Fibroblast of skin of abdomen (primary cell): Measurements from ENCODE around the gene TSPOAP1. TPM values are rescaled to one million over a fixed set of nuclear protein-coding genes. Genes with fewer than 3 reads are reported as not detected.

Experiments
- DNase-seq: peaks from one replicate; pipeline ENCODE4 v3.0.0-alpha.2; 2013
- polyA plus RNA-seq, 2 experiments: library from polyadenylated mRNA; unstranded; fragments of 120-200 nt; gene quantifications; one replicate each; pipeline ENCODE4 v1.2.1, GENCODE V29; 2013; ENCODE audit not compliant: insufficient read length in 2 of 2

Gene TSPOAP1, protein sequence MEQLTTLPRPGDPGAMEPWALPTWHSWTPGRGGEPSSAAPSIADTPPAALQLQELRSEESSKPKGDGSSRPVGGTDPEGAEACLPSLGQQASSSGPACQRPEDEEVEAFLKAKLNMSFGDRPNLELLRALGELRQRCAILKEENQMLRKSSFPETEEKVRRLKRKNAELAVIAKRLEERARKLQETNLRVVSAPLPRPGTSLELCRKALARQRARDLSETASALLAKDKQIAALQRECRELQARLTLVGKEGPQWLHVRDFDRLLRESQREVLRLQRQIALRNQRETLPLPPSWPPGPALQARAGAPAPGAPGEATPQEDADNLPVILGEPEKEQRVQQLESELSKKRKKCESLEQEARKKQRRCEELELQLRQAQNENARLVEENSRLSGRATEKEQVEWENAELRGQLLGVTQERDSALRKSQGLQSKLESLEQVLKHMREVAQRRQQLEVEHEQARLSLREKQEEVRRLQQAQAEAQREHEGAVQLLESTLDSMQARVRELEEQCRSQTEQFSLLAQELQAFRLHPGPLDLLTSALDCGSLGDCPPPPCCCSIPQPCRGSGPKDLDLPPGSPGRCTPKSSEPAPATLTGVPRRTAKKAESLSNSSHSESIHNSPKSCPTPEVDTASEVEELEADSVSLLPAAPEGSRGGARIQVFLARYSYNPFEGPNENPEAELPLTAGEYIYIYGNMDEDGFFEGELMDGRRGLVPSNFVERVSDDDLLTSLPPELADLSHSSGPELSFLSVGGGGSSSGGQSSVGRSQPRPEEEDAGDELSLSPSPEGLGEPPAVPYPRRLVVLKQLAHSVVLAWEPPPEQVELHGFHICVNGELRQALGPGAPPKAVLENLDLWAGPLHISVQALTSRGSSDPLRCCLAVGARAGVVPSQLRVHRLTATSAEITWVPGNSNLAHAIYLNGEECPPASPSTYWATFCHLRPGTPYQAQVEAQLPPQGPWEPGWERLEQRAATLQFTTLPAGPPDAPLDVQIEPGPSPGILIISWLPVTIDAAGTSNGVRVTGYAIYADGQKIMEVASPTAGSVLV (N-terminal part only)
- 9.5 TPM for polyA plus RNA-seq (2013, experiment 1 of 2; ENCODE audit: insufficient read length)
- 10.2 TPM for polyA plus RNA-seq (2013, experiment 2 of 2; ENCODE audit: insufficient read length)

DNA sequence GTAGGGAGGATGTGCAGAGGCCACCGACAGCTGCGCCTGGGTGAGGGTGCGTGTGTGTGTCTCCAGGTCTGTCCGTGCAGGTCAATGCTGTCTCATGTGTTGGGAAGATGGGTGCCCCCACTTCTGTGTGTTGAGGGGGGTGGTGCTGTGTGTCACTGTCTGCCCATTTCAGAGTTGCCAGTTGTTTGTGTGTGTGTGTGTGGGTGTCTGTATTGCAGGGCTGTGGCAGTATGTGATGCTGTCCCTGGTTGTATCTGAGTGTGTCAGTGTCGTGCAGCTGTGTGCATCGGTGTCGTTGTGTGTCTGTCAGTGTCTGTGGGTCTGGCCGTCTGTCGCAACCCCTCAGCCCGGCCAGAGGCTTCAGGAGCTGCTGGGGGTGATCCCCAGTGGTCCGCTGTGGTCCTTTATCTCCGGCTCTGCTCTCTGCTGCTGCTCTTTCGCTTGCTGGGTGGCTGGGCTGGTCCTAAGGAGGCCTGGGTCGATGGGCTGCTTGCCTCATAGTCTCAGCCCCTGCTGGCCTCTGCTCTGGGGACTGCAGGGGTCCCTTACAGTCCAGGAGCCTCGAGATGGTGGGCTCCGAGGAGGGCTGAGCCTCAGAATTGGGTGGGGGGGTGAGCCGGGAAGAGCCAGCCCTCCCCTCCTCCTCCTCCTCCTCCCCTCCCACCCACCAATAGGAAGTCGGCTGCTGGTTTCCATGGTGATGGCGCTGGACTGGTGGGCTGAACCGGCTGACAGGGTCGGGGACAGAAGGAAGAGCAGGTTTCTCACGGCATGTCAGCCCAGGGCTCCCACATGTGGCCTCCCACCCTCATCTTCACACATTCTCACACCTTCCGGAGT is at the start of gene TSPOAP1:
Gene TSPOAP1, minus strand, starts transcription at position 601 of the 840 bp plus-strand sequence. CDS start 875 bp downstream, outside the sequence.
- DNase-seq: peak; percentile 48

DNA sequence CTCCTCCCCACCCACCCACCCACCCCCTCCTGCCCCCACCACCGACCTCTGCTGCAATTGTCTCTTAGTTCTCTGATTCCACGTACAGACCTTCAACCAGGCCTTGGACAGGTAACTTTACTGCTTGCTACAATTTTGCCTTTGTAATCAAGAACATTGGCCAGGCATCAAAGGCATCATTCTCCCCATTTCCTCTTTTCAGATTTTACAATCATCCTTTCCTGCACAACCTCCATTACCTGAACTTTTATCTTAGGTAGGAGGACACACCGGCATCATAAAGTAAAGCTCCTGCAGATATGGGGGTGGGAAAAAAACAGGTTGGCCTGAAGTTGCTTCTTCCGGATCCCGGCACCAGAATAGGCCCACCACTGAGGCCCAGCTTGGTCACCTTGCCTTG is 49.1 kb upstream of the TSPOAP1 start:
- DNase-seq: no peak

DNA sequence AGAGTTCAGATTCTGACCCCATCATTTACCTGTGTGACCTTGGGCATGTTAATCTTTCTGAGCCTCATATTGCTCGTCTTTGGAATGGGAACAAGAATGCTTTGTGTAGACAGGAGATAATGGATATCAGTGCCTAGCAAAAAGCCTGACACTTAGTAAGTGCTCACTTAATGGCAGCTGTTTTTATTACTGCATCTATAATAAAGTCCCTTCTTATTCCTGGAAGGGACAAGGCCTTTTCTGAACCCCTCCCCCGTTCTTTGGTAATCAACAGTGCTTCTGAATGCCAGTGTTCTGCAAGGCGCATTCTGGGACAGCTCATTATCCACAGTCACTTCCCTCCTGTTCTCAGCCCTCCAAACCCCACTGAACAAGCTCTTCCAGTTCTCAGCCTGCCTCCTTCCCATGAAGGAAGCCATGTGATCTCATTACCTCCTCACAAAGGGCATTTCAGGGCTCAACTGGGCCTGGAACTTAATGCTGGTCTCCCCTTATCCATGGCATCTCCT is 48.6 kb upstream of the TSPOAP1 start:
- no peak for DNase-seq

DNA sequence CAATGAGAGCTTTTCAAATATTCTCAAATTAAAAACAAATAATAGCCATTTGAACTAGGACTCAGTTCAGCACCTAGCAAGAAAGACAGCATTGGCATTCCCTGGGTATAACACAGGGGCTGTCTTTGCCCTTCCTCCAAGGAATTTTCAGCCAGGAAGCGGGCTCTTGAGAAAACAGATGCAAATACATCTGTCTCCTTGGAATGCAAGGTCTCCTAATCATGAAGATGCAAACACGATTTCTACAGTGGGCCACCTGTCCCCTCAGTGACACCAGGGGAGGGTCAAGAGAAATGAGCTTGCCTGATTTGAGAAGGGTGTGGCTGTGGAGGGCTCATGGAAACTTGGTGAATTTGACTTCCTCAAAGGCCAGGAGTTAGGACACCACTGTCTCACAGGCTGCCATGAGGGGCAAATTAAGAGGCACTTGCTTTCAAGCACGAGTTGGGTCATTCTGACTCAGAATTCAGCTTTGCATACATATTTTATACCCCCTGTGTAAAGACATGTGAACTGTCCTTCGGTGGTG is 47.9 kb upstream of the TSPOAP1 start:
- no peak for DNase-seq

DNA sequence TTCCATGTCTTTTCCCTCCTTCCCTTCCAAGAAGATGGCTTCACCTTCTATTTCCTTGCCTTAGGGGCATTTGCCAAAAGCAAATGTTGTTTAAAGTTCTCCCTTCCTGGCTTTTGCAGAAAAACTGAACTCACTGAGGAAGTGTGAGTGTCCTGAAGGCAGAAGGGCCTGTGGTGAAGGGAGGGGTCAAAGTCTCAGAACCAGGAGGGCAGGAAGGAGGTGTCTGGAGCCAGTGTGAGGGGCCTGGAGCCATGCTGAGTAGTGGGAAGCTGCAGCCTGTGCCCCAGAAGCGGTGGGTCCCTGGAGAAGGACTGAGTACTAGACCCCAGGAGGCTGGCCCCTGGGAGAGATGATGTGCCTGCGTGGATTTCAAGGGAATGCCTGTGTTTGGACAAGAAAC is 47.2 kb upstream of the TSPOAP1 start:
- DNase-seq: no peak

DNA sequence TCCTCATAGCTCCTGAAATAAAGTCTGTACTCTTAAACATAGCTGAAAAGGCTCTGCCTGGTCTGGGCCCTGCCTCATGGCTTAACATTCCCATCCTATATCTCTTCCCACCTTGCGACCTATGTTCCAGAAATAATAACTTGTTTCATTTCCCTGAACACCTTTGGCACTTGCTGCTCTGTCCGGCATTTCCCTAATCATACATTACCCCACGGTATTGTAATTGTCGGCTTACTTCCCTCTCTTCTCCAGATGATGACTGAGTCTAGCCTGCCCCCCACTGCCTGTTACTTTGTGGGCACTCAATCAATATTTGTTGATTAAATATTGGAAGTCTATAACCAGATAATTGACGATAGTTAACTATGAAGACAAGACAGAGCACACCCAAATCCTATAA is 46.7 kb upstream of the TSPOAP1 start:
- DNase-seq: no peak

DNA sequence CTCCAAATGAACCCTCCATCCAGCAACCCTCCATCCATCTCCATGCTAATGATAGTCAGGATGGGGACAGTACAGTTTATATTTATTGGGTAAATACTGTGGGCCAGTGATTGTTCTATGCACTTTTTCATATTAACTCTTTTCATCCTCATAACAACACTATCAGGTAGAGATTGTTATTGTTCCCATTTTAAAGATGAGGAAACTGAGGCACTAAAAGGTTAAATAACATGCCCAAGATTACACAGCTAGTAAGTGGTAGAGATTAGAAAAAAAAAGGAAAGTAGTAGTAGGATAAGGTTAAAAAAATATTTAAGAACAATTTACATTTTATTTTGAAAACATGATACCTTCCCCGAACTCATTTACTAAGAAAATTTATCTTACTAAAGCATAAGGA is 45.3 kb upstream of the TSPOAP1 start:
- DNase-seq: no peak

DNA sequence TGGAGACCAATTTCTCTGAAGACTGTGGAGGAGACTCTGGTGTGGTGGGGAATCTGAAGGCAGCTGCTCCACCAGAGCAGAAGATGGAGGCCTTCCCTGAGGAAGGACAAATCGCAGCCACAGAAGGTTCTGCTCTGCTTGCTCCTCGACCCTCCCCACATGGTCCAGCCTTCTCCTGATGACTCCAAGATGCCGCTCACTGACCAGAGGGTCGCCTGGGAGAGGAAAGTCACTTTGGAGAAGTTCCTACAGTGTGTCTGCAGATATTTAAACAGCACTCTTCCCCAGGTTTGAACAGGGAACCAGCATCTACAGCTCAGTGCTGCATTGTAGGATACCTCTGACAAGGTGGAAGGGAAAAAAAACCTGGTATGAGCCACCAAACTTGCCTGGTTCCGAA is 44.4 kb upstream of the TSPOAP1 start:
- DNase-seq: no peak

DNA sequence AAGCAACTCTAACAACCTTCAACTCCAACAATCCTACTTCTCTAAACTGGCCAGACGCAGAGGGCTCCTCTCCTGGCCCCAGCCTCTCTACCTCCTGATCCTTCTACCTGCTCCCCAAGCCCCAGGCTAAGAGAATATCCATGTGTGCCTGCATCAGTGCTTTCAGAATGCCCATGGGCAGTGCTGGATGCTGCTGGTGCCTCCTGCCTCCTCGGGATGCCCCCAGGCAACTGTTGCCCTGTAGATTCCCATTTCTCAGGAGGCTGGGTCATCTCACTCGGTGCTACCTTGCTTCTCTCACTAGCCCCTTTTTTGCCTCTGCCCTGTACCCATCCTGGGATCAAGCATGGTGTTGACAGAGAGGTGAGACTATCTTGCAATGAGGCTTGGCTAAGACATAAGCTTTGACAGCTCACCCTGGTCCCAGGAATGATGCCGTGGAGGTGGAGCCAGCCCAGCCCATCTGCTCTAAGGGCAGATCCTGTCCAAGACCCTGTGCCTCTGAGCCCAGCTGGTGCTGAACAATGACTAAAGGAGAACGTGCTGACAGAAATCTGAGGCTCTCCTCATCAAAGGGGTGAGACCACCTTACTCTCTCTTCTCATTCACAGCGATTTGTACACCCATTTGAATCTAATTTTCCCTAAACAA is 42.8 kb upstream of the TSPOAP1 start:
- DNase-seq: no peak

DNA sequence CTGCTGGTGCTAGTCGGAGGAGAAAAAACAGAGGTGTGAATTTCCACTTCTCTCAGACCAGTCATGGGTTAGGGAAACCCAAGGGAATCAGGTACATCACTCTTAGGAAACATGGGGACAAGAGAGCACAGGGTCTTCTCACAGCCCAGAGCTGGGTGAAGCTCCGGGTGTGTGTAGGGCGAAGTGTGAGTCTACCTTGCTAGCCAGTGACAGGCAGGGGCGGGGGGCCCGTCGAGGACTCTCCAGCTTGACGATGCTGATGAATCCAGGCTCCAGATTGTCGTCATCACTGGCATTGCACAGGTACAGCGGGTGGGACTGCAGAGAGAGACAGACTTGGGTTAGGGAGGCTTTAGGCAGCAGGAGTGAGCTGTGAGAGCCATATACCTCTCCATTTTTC is 42.1 kb upstream of the TSPOAP1 start:
- DNase-seq: no peak

DNA sequence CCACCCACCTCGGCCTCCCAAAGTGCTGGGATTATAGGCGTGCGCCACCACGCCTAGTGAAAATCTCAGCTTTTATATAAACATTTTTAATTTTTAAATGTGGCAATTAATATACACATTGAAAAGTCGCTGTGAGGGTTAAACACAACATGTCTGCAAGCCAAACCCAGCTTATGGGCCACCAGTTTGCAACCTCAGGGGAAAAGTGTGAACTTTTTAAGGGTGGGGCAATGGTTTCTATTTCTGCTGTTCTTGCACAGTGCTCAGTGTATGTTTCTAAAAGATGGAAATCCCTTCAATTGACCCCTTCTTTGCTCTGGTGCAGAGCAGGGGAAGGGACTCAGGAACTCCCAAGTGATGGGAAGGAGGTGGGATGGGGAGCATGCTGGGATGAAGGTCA is 41.7 kb upstream of the TSPOAP1 start:
- DNase-seq: no peak

DNA sequence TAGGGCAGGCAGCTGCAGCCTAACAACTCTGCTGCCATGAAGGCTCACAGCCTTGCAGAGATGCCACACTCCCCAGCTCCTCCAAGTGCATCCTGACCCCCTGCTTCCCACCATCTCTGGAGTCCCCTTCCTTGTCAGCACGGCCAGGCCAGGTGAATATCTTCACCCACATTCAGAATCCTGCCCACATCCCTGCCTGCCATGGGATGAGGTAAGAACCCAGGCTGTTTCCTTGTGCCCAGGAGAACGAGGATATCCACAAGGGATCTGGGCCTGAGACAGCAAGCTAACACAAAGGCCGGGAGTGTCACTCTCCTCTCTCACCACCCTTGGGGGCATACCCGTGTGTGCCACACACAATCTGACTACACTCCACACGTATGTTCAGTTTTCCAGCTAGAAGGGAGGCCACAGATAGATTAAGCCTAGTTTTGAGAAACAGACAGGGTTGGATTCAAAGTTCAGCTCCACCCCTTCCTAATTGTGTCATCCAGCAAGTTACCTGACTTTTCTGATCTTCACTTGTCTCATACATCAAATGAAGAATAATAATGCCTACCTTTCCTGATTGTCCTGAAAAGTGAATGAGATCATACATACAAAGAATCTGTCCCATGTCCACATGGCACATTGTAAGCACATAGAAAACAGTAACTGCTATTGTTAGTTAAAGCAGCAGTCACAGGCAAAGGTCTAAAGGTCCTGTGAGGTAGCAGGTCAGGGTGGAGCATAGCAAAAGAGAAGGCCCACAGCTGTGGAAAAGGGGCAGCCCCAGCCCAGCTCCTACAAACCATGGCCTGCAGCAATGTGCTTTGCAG is 40.8 kb upstream of the TSPOAP1 start:
- no peak for DNase-seq

DNA sequence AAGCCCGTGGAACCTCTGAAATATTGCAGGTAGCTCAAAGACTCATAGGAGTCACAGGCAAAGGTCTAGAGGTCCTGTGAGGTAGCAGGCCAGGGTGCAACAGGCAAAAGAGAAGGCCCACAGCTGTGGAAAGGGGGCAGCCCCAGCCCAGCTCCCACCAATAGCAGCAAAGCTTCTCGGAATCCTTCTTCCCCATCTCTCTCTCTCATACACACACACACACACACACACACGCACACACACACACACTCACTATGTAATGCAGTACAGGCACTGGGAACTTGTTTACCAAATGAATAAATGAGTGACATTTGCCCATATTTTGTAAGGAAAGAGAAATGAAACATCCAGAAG is 40.2 kb upstream of the TSPOAP1 start:
- no peak for DNase-seq

DNA sequence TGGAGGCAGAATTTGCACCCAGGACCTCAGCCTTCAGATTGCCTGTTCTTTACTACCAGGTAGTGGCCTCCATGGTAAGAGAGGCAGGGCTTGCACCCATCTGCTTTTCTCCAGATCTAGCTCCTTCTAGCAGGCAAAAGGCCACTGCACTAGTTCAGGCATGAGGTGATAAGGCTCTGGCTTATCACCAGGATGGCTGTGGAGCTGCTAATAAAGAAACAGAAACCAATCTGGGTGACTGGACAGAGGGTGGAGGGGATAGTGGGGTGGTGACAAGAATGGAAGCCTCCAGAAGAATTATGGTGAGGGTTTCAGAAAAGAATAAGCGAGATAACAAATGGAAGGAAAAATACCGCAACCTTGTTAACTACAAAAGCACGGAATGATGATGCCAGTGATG is 38.9 kb upstream of the TSPOAP1 start:
- DNase-seq: no peak

DNA sequence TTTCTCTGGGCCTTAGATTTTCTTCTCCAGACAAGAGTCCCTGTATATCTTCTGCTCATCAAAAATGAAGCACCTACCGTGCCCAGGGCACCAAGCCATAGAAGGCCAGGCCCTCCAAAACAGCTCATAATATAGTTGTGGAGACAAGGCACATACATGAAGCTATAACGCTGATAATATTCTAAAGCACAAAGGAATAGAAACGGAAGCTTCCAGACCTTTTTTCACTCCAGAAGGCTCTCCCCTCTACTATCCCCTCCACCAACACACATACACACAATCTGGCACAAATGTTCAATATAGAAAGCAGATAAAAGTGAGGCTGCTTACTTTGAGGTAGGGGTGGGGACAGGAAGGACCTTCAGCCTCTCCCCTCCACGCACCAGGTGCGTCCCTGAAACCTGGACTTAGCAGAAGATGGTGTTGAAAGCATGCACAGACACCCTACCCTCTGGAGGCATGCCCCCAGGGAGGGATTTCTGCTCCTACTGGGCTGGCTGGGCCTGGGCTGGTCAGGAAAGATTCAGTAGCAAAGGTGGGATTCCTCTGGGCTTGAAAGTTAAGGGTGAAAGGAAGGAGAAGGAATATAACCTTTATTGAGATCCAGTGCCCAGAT is 37.5 kb upstream of the TSPOAP1 start:
- DNase-seq: no peak

DNA sequence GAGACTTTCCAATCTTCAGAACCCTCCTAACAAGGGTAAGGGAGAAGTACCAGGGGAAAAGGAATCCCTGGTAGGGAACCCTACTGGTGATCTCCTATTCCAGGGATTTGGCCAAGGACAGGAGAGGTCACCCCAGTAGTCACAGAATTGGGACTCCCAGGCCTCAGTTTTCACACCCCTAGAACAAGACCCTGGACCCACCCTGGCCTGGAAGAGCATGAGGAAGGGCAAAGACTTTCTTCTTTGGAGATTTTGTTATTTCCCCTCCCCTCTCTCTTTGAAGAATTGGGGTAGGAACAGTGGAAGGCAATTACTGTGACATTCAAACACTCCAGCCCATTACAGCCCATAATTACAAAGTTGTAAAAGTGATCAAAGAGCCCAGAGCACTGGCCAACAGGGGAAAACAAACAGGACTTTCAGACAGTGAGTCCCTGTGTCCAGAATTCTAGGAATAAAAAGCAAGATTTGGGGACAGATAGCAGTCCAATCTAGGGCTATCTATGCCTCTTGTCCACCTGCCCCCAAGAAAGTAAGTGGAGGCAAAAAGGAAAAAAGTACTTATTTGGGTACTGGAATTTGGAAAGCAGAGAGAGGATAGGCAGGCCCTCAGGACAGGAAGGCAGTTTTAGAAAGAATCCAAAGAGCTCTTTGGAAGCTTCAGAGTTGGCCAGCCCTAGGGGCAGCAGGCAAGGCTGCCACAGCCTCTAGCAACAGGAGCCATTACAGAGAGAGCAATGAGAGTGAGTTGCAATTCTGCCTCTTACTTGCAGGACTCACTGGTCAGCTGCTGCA is 36.8 kb upstream of the TSPOAP1 start:
- DNase-seq: no peak

DNA sequence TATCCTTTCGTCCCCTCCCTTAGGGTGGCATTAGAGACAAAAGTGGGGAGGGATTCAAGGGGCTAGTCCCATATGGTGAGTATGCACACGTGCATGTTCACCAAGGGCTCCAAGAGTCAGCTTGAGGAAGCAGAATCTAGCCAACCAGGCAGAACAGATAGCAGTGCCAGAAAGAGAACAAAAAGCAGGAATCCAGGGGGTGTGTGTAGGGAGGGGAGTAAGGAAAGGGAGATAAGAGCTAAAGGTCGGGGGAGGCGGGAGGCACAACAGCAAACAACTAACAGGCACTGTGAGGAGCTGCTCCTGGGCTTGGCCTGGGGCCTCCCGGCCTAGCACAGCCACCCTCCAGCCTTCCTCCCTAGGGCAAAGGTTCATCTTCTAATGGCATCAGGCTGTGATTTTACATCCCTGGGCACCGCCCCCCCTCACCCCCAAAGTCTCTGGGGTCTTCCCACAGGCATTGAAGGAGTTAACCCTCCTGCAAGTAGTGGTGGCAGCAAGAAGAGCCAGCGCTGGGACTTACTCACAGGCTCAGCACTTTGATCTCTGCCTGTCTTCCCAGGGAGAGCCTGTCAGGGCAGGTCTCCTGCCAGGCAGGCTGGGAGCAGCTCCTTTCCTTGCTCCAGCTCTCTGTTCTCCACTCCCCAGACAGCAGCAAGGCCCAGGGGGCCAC is 35.8 kb upstream of the TSPOAP1 start:
- DNase-seq: no peak

DNA sequence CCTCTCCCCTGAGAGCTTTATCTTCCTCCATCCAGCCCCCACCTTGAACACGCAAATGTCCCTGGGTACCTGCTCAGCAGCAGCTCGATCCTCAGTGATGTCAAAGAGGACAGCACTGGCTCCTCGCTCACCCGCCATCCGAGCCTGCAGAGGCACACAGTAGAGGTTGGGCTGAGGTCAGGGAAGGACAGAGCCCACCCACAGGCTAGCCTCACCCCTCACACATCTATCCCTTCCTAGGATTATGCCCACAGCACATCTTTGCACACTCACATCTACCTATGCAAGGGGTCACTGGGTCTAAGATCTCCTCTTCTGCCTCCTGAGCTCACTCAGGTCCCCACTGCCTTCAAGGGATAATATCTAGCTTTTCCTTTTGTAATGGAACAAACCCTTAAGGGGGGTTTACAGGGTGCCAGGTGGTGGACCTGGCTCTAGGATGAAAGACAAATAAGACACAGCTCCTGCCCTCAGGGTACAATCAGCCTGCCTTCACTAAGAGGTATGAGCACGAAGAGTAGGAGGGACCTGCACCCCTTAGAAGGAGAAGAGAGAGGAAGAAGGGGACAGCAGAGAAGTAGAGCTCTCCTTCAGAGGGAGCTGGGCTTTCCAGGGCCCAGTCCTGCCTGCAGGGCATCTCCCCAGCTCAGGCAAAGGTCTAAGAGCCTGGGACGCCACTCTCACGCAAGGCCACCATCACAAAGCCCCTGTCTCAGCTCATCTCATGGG is 35.0 kb upstream of the TSPOAP1 start:
- no peak for DNase-seq
